ENCODE results near the gene WIZ.

WIZ gene

GRCh38 chr19:15453091-15453578 is 3.4 kb upstream of the WIZ start:
- no peak overlapping the region for H3K4me3 ChIP-seq (replicated peaks; ENCODE audit: low read depth, low read length)
- TF ChIP-seq CTCF (IDR thresholded peaks at IDR 0.05; ENCODE audit: insufficient read depth, low read length, poor library complexity, severe bottlenecking) = no peak
- H3K36me3 ChIP-seq (ENCODE audit: control insufficient read depth, insufficient read depth, low read length) = peaks cover 44% of the 10 kb centered on the region
- no peaks in the 10 kb centered on the region for H3K27me3 ChIP-seq (replicated peaks; ENCODE audit: control insufficient read depth, insufficient read depth, low read length)
- DNase-seq (ENCODE audit: extremely low read depth, insufficient read length) = no peak

- H3K27me3 ChIP-seq (replicated peaks; ENCODE audit: control insufficient read depth, insufficient read depth, low read length) = no peaks in the 10 kb centered on the region
- DNase-seq (ENCODE audit: extremely low read depth, insufficient read length) = no peak
- H3K4me3 ChIP-seq (replicated peaks; ENCODE audit: low read depth, low read length) = no peak overlapping the region
- peaks cover 43% of the 10 kb centered on the region for H3K36me3 ChIP-seq (ENCODE audit: control insufficient read depth, insufficient read depth, low read length)
- no peak for TF ChIP-seq CTCF (IDR thresholded peaks at IDR 0.05; ENCODE audit: insufficient read depth, low read length, poor library complexity, severe bottlenecking)
Measured at GRCh38 chr19:15452111-15453047, 2.6 kb upstream of the WIZ start.

- no peak overlapping the region for H3K4me3 ChIP-seq (replicated peaks; ENCODE audit: low read depth, low read length)
- no peak for TF ChIP-seq CTCF (IDR thresholded peaks at IDR 0.05; ENCODE audit: insufficient read depth, low read length, poor library complexity, severe bottlenecking)
- H3K36me3 ChIP-seq (ENCODE audit: control insufficient read depth, insufficient read depth, low read length) = peaks cover 33% of the 10 kb centered on the region
- DNase-seq (ENCODE audit: extremely low read depth, insufficient read length) = no peak
- no peaks in the 10 kb centered on the region for H3K27me3 ChIP-seq (replicated peaks; ENCODE audit: control insufficient read depth, insufficient read depth, low read length)
Measured at GRCh38 chr19:15450528-15450890, 753 bp upstream of the WIZ start.

GRCh38 chr19:15448778-15449619 is 757 bp downstream of the WIZ start:
- peaks cover 18% of the 10 kb centered on the region for H3K36me3 ChIP-seq (ENCODE audit: control insufficient read depth, insufficient read depth, low read length)
- DNase-seq (ENCODE audit: extremely low read depth, insufficient read length) = peak; percentile 38
- TF ChIP-seq CTCF (IDR thresholded peaks at IDR 0.05; ENCODE audit: insufficient read depth, low read length, poor library complexity, severe bottlenecking) = no peak
- H3K27me3 ChIP-seq (replicated peaks; ENCODE audit: control insufficient read depth, insufficient read depth, low read length) = no peaks in the 10 kb centered on the region
- H3K4me3 ChIP-seq (replicated peaks; ENCODE audit: low read depth, low read length) = peak overlapping the region; percentile 69

- Histone ChIP-seq H3K27me3 (replicated peaks; ENCODE audit: control insufficient read depth, insufficient read depth, low read length) (no peaks in the 10 kb centered on the region), H3K36me3 (ENCODE audit: control insufficient read depth, insufficient read depth, low read length) (peaks cover 11% of the 10 kb centered on the region), H3K4me3 (replicated peaks; ENCODE audit: low read depth, low read length) (no peak overlapping the region)
- no peak for DNase-seq (ENCODE audit: extremely low read depth, insufficient read length)
- no peak for TF ChIP-seq CTCF (IDR thresholded peaks at IDR 0.05; ENCODE audit: insufficient read depth, low read length, poor library complexity, severe bottlenecking)
Measured at GRCh38 chr19:15448044-15448777, 1.5 kb downstream of the WIZ start.

Measured in GM06990 (cell line).